Activated T-cell treated with anti-CD3 and anti-CD28 coated beads for 48 hours (primary cell): ENCODE data around the gene CLCN4.
A peak's percentile ranks its signal among the peaks of the same experiment; 100 is the strongest.

Experiments used
- DNase-seq: peaks from one replicate; pipeline ENCODE4 v3.0.0-alpha.2; 2020; ENCODE audit warnings: low read depth

CLCN4 gene

GRCh38 chrX:10130354-10130753 lies 26.4 kb upstream of the CLCN4 start:
- DNase-seq = no peak

DNA sequence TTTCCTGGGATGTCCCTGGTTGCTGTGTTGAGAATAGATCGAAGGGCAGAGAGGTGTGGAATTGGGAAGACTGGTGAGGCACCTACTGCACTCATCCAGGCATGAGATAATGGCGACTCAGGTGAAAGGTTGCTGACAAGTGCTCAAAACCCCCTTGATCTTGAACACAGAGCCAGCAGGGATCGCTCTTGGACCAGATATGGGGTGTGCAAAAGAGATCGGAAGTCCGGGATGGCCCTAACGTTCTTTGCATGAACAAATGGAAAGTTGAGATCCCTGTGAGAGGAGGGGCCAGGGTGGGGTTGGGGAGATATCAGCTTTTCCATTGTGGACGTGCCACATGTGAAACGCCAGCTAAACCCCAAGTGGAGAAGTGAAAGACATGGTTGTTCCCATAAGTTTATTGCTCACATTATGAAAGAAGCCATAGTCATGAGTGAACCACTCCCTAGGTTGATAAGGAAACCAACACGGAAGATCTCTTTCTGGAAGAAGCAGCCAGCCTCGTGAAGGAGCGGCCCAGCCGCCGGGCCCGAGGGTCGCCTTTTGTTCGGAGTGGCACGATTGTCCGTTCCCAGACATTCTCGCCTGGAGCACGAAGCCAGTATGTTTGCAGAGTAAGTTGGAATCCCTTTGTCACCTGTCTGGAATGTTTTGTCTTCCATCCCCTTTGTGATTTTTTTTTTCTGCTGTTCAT lies 22.6 kb upstream of the CLCN4 start:
- no peak for DNase-seq

DNA sequence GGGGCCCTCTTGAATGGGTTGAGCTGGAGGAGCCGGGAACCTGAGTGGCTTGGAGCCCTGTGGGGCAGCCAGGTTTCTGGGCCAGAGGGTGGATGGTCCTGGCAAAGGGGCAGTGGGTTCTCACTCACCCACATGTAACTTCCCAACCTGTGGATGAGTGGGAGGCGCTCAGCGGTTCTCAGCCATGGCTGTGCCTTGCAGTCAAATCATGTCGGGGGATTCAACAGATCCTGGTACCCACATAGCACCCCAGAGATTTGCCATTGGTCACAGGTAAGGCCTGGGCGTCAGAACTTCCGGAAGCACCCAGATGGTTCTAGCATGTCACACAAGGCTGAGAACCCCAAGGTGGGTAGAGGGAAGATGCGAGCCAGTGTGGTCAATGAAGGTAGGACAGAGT lies 21.9 kb upstream of the CLCN4 start:
- DNase-seq = no peak

- DNase-seq = no peak
These were observed 21.0 kb upstream of the CLCN4 start for GRCh38 chrX:10135561-10136399.

GRCh38 chrX:10138726-10139125 lies 18.0 kb upstream of the CLCN4 start:
- DNase-seq = no peak

DNA sequence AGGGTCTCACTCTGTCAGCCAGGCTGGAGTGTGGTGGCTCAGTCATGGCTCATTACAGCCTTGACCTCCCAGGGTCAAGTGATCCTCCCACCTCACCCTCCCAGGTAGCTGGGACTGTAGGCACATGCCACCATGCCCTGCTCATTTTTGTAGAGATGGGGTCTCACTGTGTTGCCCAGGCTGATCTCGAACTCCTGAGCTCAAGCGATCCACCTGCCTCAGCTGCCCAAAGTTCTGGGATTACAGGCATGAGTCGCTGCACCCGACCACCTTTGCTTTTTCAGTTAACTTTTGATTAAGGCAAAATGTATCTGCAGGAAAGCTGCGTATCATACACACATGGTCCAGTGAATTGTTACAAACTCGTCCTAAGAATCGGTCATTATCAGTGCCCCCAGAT lies 16.5 kb upstream of the CLCN4 start:
- DNase-seq = no peak

GRCh38 chrX:10142041-10142599 lies 14.7 kb upstream of the CLCN4 start:
- no peak for DNase-seq

DNA sequence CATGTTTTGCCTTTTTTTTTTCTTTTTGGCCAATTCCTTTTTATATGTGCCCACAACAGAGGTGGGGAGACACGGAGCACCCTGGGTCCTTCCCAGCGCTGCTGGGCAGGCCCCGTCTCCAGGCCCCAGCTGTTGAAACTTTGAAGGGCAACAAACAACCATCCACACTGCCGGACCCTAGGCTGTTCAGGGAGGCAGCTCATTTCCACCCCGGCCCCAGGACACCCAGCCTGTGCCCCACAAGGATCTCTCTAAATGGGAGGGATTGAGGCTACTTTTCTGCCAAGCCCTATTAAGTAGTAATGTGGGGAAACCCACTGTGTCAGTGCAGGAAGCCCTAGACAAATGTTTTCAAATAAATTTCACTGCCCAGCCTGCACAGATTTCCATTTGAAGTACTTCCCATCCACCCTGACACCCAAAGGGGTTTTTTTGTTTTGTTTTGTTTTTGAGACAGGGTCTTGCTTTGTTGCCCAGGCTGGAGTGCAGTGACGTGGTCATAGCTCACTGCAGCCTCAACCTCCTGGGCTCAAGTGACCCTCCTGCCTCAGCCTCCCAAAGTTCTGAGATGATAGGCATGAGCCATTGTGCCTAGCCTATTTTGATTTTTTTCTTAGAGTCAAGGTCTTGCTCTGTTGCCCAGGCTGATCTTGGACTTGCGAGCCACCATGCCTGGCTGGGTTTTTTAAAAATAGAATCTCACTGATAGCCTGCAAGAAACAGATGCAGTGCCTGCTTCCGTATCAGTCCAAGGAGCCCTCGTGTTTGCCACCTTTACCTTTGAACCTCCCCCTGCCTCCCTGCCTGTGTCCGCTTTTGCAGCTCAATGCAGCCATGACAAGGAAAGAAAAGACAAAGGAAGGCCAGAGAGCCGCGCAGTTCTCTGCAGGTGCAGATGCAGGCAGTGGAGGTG lies 13.4 kb upstream of the CLCN4 start:
- DNase-seq = no peak

DNA sequence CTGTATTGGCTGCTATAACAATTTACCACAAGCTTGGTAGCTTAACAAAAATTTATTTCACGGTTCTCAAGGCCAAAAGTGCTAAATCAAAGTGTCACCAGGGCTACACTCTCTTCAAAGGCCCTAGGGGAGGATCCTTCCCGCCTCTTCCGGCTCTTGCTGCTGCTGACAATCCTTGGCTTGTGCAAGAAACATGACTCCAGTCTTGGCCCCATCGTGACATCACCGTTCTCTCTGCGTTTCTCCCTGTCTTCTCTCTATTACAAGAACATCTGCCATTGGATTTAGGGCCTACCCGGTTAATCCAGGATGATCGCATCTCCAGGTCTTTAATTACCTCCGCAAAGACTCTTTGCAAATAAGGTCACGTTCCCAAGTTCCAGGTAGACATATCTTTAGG lies 10.4 kb upstream of the CLCN4 start:
- DNase-seq = no peak

GRCh38 chrX:10152086-10152485 lies 4.7 kb upstream of the CLCN4 start:
- no peak for DNase-seq

- no peak for DNase-seq
These were observed 1.6 kb upstream of the CLCN4 start for GRCh38 chrX:10155137-10155536.

DNA sequence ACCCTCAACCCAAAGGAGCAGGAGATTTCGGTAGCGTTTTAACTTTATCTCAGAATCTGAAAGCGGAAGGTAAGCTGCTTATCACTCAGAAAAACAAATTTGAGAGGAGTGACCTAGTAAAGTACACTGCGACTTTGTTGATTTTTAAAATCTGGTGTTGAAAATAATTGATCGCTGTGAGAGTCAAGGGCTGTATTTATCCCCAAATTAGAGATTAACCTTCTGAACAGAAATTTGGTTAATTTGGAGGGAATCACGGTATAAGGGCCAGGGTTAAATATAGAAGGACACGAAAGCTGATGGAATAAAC lies 212 bp downstream of the CLCN4 start:
- no peak for DNase-seq

- no peak for DNase-seq
These were observed 768 bp downstream of the CLCN4 start for GRCh38 chrX:10157543-10157942.

- DNase-seq = peak; percentile 7
These were observed 1.7 kb downstream of the CLCN4 start for GRCh38 chrX:10158279-10159144.

GRCh38 chrX:10159145-10159468 lies 2.3 kb downstream of the CLCN4 start:
- DNase-seq = no peak

GRCh38 chrX:10160211-10160610 lies 3.4 kb downstream of the CLCN4 start:
- no peak for DNase-seq

- DNase-seq = no peak
These were observed 6.3 kb downstream of the CLCN4 start for GRCh38 chrX:10163031-10163430.

DNA sequence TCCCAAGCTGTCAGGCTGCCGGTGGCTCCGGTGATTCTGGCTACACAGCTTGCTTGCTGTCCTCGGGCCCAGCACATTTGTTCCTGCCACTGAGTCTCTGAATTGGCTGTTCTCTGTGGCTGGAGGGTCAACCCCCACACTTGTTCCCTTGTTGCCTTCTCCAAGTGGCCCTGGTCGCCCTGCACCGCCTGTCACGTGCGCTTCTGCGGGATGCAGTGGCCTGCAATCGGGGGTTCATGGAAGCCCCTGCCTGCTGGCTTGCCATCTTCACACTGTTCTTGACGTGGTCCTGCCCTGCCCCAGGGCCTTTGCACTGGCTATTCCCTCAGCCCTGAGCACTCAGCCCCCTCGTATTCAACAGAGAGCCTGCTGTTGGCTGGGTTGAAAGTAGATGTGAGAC lies 8.1 kb downstream of the CLCN4 start:
- no peak for DNase-seq

- DNase-seq = no peak
These were observed 8.9 kb downstream of the CLCN4 start for GRCh38 chrX:10165580-10166247.

DNA sequence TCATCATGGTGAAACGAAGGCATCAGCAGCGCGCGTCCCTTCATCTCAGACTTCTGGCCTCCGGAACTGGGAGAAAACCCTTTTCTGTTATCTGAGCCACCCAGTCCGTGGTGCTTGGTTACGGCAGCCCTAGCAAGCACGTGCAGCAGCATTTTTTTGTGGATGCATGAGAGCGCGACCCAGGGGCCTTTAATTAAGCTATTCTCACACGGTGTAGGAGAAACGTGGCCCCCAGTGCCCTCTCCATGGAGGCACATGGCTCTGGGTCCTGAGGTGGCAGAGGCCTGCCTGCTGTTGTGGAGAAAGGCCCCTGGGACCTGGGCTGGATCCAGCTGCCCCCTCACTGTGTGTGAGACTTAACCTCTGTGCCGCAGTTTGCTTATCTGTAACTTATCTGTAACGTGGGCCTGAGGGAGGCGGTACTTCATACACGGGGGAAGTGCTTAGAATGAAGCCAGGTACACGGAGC lies 9.5 kb downstream of the CLCN4 start:
- no peak for DNase-seq

GRCh38 chrX:10166731-10167151 lies 10.0 kb downstream of the CLCN4 start:
- peak; percentile 4 for DNase-seq
